ENCODE data around the gene MYO18B. TPM values are rescaled to one million over a fixed set of nuclear protein-coding genes. Genes with fewer than 3 reads are reported as not detected.

MYO18B gene
- total and polyA plus RNA-seq, 2 donors from 2014 or later = 0.19 to 0.41 TPM

- no peaks in the 10 kb centered on the region for H3K36me3 ChIP-seq (ENCODE audit: control insufficient read depth in 2 of 3, insufficient read depth in 3 of 3, low read length in 3 of 3)
- H3K4me1 ChIP-seq (ENCODE audit: control insufficient read depth in 2 of 3, insufficient read depth in 2 of 3, low read depth in 1 of 3, low read length in 3 of 3) = no peaks in the 10 kb centered on the region
- H3K9ac ChIP-seq (ENCODE audit: low read length in 3 of 3) = no peak overlapping the region
- no peak overlapping the region for H3K27ac ChIP-seq (ENCODE audit: low read depth in 2 of 2, low read length in 2 of 2)
- no peak overlapping the region for H3K4me3 ChIP-seq (ENCODE audit: low read length in 3 of 3)
- intact Hi-C loops (cut with DNase I) = no loop called here
- DNase-seq (no peak), FAIRE-seq (no peak)
- no peak for TF ChIP-seq CTCF (IDR thresholded peaks at IDR 0.05; ENCODE audit: borderline replicate concordance, extremely low read depth, insufficient read depth)
- H3K9me3 ChIP-seq (ENCODE audit: control insufficient read depth in 2 of 3, insufficient read depth in 1 of 3, low read length in 3 of 3) = peaks cover 0 to 5% (median 0%) of the 10 kb centered on the region in 3 donors
- H3K27me3 ChIP-seq (ENCODE audit: control insufficient read depth, insufficient read depth, low read length) = no peaks in the 10 kb centered on the region
Measured at GRCh38 chr22:25804676-25805075, 62.7 kb downstream of the MYO18B start.

- Histone ChIP-seq H3K4me1 (ENCODE audit: control insufficient read depth in 2 of 3, insufficient read depth in 2 of 3, low read depth in 1 of 3, low read length in 3 of 3) (no peaks in the 10 kb centered on the region), H3K9me3 (ENCODE audit: control insufficient read depth in 2 of 3, insufficient read depth in 1 of 3, low read length in 3 of 3) (peaks cover 0 to 5% (median 0%) of the 10 kb centered on the region in 3 donors), H3K36me3 (ENCODE audit: control insufficient read depth in 2 of 3, insufficient read depth in 3 of 3, low read length in 3 of 3) (no peaks in the 10 kb centered on the region), H3K9ac (ENCODE audit: low read length in 3 of 3) (no peak overlapping the region), H3K27me3 (ENCODE audit: control insufficient read depth, insufficient read depth, low read length) (no peaks in the 10 kb centered on the region), H3K4me3 (ENCODE audit: low read length in 3 of 3) (no peak overlapping the region), H3K27ac (ENCODE audit: low read depth in 2 of 2, low read length in 2 of 2) (no peak overlapping the region)
- TF ChIP-seq CTCF (IDR thresholded peaks at IDR 0.05; ENCODE audit: borderline replicate concordance, extremely low read depth, insufficient read depth) = no peak
- intact Hi-C loops (cut with DNase I) = no loop called here
- DNase-seq (no peak), FAIRE-seq (no peak)
Measured at GRCh38 chr22:25806579-25806978, 64.6 kb downstream of the MYO18B start.

- no peak for FAIRE-seq
- no peak for DNase-seq
- Histone ChIP-seq H3K27ac (ENCODE audit: low read depth in 2 of 2, low read length in 2 of 2) (no peak overlapping the region), H3K9me3 (ENCODE audit: control insufficient read depth in 2 of 3, insufficient read depth in 1 of 3, low read length in 3 of 3) (no peaks in the 10 kb centered on the region), H3K9ac (ENCODE audit: low read length in 3 of 3) (no peak overlapping the region), H3K4me3 (ENCODE audit: low read length in 3 of 3) (no peak overlapping the region), H3K4me1 (ENCODE audit: control insufficient read depth in 2 of 3, insufficient read depth in 2 of 3, low read depth in 1 of 3, low read length in 3 of 3) (no peaks in the 10 kb centered on the region), H3K36me3 (ENCODE audit: control insufficient read depth in 2 of 3, insufficient read depth in 3 of 3, low read length in 3 of 3) (no peaks in the 10 kb centered on the region), H3K27me3 (ENCODE audit: control insufficient read depth, insufficient read depth, low read length) (no peaks in the 10 kb centered on the region)
- intact Hi-C loops (cut with DNase I) = no loop called here
- TF ChIP-seq CTCF (IDR thresholded peaks at IDR 0.05; ENCODE audit: borderline replicate concordance, extremely low read depth, insufficient read depth) = no peak
Measured at GRCh38 chr22:25814685-25815084, 72.7 kb downstream of the MYO18B start.

- intact Hi-C loops (cut with DNase I) = no loop called here
- Histone ChIP-seq H3K27ac (ENCODE audit: low read depth in 2 of 2, low read length in 2 of 2) (no peak overlapping the region), H3K4me1 (ENCODE audit: control insufficient read depth in 2 of 3, insufficient read depth in 2 of 3, low read depth in 1 of 3, low read length in 3 of 3) (no peaks in the 10 kb centered on the region), H3K4me3 (ENCODE audit: low read length in 3 of 3) (no peak overlapping the region), H3K27me3 (ENCODE audit: control insufficient read depth, insufficient read depth, low read length) (no peaks in the 10 kb centered on the region), H3K36me3 (ENCODE audit: control insufficient read depth in 2 of 3, insufficient read depth in 3 of 3, low read length in 3 of 3) (no peaks in the 10 kb centered on the region), H3K9me3 (ENCODE audit: control insufficient read depth in 2 of 3, insufficient read depth in 1 of 3, low read length in 3 of 3) (no peaks in the 10 kb centered on the region), H3K9ac (ENCODE audit: low read length in 3 of 3) (no peak overlapping the region)
- TF ChIP-seq CTCF (IDR thresholded peaks at IDR 0.05; ENCODE audit: borderline replicate concordance, extremely low read depth, insufficient read depth) = no peak
- no peak for FAIRE-seq
- no peak for DNase-seq
Measured at GRCh38 chr22:25815561-25815960, 73.6 kb downstream of the MYO18B start.
